Umbilical cord (tissue), 2 donors: ENCODE measurements around the gene FBXL12. TPM values are rescaled to one million over a fixed set of nuclear protein-coding genes. Genes with fewer than 3 reads are reported as not detected.
"Not testable (repeated sequence)": the region's sequence is repeated elsewhere in the genome, so short reads cannot be mapped to it uniquely, and the experiment has no call there.

Experiments
- DNase-seq: peaks from one replicate; pipeline ENCODE4 v3.0.0-alpha.2; 2015; ENCODE audit warnings: low spot score
- total RNA-seq: library from RNA; depleted of rRNA; stranded (reverse); fragments of >200 nt; gene quantifications from one replicate; pipeline ENCODE4 v1.2.3, GENCODE V29; 2014; ENCODE audit warnings: low replicate concordance; ENCODE audit not compliant: insufficient read depth

The FBXL12 gene
- total RNA-seq = 15.2 TPM

GRCh38 chr19:9818734-9819595 lies at the start of gene FBXL12:
TSS of gene FBXL12 (minus strand) at chr19:9819079. CDS start at chr19:9818813, 266 bp downstream.
- peak; percentile 100 for DNase-seq

DNA sequence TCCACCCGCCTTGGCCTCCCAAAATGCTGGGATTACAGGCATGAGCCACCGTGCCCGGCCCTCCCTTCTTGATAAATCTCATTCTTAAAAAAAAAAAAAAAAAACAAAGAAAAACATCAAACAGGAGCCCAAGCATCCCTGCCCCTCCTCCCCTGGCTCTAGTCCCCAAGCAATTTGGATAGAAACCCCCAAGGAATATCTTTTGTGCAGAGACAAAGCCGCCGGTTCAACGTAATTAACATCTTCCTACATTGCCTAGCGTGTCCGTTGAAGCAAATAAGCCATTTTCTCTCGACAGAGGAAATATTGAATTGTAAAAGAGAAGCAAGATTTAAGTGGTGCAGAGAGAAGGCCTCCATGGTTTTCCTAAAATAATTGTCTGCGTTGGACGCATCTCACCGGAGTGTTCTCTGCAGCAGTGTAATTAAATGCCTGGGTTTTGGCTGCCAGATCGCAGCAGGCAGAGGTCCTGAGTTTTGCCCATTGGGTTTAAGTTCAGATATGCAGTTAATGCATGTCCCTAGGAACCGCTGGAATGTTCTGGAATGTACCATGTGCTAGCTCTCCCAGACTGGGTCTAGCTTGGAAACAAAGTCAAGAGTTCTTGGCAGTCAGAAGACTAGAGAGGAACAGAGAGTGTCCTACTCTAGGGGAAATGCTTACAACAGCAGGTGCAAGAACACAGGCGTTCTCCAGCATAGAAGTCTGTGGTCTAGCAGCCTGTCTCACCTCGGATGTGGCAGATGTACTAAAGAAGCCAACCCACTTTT lies 47.0 kb upstream of the FBXL12 start:
- DNase-seq = no peak

GRCh38 chr19:9863759-9864158 lies 44.9 kb upstream of the FBXL12 start:
- no peak for DNase-seq

- DNase-seq = no peak
Observed at GRCh38 chr19:9862938-9863337, 44.1 kb upstream of the FBXL12 start.

GRCh38 chr19:9861503-9861902 lies 42.6 kb upstream of the FBXL12 start:
- no peak for DNase-seq

GRCh38 chr19:9860407-9860806 lies 41.5 kb upstream of the FBXL12 start:
- no peak for DNase-seq

DNA sequence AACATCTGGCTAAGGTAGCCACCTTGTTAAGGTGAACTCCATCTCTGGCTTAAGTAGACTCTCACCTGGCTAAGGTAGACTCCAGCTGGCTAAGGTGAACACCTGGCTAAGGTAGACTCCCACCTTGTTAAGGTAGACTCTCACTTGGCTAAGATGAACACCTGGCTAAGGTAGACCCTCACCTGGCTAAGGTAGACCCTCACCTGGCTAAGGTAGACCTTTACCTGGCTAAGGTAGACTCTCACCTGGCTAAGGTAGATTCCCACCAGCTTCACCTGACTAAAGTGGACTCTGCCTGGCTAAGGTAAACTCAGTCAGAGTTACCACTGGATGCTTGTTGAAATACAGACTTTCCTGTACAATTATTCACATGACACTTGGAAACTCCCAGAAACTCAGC lies 39.9 kb upstream of the FBXL12 start:
- DNase-seq = no peak

DNA sequence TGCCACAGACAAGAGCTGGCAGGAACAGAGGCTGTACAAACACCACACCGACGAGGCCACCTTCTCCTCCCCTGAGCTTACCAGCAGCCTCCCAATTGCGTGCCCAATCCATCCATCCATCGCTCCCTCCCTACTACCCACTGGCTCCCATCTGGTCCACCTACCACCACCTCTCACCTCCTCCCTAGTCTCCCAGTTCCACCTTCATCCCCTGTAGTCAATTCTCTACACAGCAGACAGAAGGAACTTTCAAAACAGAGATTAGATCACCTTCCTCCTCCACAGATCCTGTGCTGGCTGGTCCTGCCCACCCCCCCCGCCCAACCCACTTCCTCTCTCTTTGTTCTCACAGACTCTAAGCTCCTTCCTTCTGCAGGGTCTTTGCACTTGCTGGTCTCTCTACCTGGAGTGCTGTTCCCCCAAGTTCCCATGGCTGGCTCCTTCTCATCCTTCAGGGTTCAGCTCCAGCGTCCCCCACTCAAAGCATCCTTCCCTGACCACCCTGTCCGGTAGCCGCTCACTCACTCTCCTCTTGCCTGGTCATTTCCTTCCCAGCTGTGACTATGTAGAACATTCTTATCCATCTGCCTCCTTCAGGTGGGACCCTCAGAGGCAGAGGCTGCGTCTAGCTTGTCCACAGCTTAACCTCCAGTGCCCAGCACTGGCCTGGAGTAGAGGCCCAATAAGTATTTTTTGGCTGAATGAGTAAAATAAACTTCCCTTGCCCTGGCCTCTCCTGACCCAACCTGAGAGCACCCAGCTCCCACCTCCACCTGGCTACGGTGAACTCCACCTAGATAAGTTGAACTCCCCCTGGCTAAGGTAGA lies 39.3 kb upstream of the FBXL12 start:
- no peak for DNase-seq

DNA sequence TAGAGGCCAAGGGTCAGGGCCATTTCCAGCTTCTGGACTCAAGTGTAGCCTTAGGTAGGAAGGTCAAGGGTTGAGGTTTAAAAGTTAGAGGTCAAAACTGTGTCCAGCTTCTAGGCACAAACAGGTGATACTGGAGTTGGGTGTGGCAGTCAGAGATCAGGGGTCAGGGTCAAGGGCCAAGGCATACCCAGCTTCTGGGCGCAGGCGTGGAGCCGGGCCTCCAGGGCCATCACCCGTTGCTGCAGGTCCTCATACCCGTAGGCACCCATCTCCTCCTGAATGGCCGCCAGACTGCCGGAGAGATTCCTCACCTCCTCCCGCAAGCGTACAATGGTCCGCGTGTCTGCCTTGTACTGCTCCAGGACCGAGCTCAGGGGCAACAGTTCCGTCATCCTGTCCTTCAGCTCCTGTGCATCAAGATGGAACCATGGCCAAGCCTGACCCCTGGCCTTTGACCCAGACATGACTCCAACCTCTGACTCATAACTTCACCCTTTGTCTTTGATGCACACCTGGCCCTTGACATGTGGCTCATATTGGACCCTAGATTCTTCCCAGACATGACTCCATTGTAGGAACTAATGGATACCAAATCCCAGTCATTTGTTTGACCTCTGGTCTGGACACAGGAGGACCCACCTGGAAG lies 38.3 kb upstream of the FBXL12 start:
- DNase-seq = no peak

DNA sequence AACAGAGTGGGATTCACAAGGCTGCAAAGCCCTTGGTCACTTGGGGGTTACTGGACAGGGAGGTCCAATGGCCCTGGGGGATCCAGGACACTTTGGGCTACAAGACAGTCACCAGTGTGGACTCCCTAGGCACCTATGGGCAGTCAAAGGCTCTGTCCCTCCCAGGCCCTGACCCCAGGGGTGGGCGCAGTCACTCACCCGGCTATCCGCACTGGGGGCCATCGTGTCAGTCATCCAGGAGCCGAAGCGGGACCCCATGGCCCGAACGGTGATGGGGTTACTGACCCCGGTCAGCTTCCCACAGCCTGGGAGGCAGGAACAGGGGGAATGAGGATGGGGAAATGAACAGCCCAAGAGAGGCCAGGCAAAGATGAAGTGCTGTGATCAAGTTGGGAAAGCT lies 37.7 kb upstream of the FBXL12 start:
- no peak for DNase-seq

DNA sequence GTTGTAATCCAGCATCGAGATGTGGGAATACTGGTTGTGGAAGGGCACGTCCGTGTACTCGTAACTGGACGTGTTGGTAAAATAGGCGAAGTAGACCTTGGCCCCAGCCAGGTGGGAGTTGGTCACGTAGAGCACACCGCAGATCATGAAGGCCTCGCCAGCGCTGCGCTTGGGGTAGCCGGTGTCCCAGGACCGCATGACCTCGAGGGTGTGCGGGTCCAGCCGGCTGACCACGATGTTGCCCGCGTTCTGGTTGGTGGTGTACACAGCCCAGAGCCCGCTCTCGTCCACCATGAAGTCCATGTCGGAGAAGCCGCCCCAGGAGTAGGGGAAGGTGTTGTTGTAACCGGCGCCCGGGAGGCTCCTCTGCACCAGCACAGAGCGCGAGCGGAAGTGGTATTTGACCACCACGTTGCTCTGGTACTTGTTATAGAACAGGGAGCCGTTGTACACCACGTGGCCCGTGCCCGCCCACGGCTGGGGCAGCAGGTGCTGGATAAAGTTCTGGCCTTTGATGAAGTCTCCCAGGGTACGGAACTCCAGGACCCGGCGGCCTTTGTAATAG lies 35.5 kb upstream of the FBXL12 start:
- DNase-seq = no peak

GRCh38 chr19:9850235-9850959 lies 31.5 kb upstream of the FBXL12 start:
- DNase-seq = no peak

DNA sequence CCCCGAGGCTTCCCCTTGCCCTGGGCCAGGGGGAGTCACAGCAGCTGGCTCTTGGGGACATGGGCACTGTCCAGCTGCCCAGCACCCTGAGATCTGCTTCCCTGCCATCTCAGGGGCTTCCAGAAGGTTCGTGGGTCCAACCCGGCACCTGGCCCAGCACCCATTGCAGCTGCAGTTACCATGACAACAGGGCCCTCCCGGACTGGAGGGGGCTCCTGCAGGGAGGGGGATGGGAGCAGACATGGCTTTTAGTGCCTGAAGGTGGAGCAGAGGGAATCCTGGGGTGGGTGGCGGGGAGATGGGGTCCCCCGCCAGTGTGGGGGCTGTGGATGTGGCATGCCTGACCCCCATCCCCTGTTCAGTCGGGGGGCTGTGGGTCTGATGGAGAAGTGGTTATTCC lies 30.9 kb upstream of the FBXL12 start:
- no peak for DNase-seq

GRCh38 chr19:9848762-9849161 lies 29.9 kb upstream of the FBXL12 start:
- DNase-seq = no peak

DNA sequence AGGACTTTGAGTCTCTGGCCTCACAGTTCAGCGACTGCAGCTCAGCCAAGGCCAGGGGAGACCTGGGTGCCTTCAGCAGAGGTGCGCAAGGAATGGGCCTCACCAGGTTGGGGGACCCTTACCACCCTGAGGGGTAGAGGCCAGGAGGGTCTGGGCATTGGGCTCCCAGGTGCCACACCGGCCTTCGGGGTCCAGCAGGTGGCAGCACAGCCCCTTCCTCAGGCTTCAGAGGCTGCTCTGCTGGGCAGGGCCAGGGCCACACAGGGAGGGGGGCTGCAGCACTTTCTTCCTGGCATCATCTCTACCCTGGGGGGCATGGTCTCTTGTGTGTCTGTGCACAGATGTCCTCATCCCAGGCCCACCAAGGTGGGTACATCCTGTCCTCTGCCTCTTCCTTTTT lies 29.2 kb upstream of the FBXL12 start:
- DNase-seq = no peak

GRCh38 chr19:9847087-9847671 lies 28.3 kb upstream of the FBXL12 start:
- peak; percentile 35 for DNase-seq

GRCh38 chr19:9843626-9844273 lies 24.9 kb upstream of the FBXL12 start:
- DNase-seq = not testable (repeated sequence)

DNA sequence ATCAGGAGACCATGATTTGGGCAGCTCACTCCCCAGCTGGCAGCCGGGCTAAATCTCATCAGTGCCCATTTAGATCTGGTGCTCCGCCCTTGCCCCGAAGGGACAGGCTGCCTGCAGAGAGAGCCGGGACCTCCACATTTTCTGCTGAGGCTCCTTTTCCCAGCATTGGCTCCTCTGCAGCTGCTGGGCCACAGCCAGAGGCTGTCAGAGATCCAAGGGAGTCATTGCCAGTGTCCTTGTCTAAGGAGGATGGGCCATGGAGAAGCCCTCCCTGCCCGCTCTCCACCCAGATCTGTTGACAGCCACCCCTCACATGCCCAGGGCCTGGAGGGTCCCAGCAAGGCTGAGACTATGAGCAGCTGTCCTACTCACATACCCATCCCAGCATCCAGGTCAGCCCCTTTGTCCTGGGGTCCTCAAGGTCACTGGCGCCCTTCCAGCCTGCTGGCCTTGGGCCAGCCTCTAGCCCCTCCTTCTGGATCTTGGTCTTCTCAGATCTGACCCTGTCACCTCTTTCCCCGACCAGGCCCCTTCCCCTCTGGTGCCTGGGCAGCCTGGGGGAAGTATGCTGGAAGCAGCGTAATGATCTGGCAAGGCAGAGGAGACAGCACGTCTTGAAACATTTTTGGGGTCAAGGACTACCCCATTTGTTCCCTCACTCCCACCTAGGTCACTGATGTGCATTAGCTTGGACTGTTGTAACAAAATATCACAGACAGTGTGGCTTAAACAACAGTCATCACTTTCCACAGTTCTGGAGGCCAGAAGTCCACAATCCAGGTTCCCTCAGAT lies 24.2 kb upstream of the FBXL12 start:
- no peak for DNase-seq

DNA sequence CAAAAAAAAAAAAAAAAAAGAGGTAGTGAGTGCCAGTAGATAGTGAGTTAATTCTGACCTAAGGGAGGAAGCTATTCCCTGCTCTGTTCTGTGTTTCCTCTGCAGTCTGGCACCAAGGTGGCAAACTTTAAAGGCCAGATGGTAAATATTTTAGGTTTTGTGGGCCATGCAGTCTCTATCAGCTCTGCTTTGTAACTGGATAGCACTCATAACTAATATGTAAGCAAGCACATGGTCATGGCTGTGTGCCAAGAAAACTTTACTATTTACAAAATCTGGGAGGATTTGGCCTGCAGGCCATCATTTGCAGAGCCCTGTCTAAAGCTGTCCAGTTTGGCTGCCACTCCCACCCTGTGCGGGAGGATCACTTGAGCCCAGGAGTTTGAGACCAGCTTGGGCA lies 20.5 kb upstream of the FBXL12 start:
- peak; percentile 67 for DNase-seq
